Chondrocyte (in vitro differentiated cells): Measurements from ENCODE around the gene RBM33. TPM values are rescaled to one million over a fixed set of nuclear protein-coding genes. Genes with fewer than 3 reads are reported as not detected.
A peak's percentile ranks its signal among the peaks of the same experiment; 100 is the strongest.

Source experiments
- DNase-seq: peaks from one replicate; pipeline ENCODE4 v3.0.0; 2021; ENCODE audit warnings: mixed read lengths, low spot score
- H3K27ac Mint-ChIP-seq: one replicate; pipeline ENCODE4 v1.8.0; 2021; ENCODE audit warnings: mild to moderate bottlenecking, moderate library complexity, mixed read lengths; ENCODE audit not compliant: unreplicated experiment
- H3K27me3 Mint-ChIP-seq: 2 replicates; pipeline ENCODE4 v1.8.0; 2021; ENCODE audit warnings: low read depth, mixed read lengths
- H3K36me3 Mint-ChIP-seq: 2 replicates; pipeline ENCODE4 v1.8.0; 2021; ENCODE audit warnings: low read depth, mixed read lengths
- H3K4me1 Mint-ChIP-seq: 2 replicates; pipeline ENCODE4 v1.8.0; 2021; ENCODE audit warnings: low read depth, mild to moderate bottlenecking, mixed read lengths
- H3K4me3 Mint-ChIP-seq: one replicate; pipeline ENCODE4 v1.8.0; 2021; ENCODE audit warnings: mild to moderate bottlenecking, moderate library complexity, mixed read lengths; ENCODE audit not compliant: unreplicated experiment
- H3K9me3 Mint-ChIP-seq: 2 replicates; pipeline ENCODE4 v1.8.0; 2021; ENCODE audit warnings: low read depth, mixed read lengths
- CTCF ChIP-seq: fragments of 200-600 bp; sonication (generic); IDR thresholded peaks from 2 replicates; pipeline ENCODE4 v1.5.0; 2021; ENCODE audit warnings: antibody characterized with exemption, mild to moderate bottlenecking, moderate library complexity
- total RNA-seq: library from RNA; stranded (reverse); gene quantifications from 3 replicates; pipeline ENCODE4 v1.2.1, GENCODE V29; 2021

RBM33 gene
- total RNA-seq, 1 donor from 2014 or later = 43.8 TPM

GRCh38 chr7:155692317-155692716 lies 47.9 kb downstream of the RBM33 start:
- no peak for TF ChIP-seq CTCF
- no peak for DNase-seq
- Mint-ChIP-seq H3K4me1 (peaks cover 15% of the 10 kb centered on the region), H3K27ac (no peak overlapping the region), H3K36me3 (peaks cover 11% of the 10 kb centered on the region), H3K9me3 (peaks cover 3% of the 10 kb centered on the region), H3K4me3 (no peak overlapping the region), H3K27me3 (no peaks in the 10 kb centered on the region)

- no peak overlapping the region for H3K27ac Mint-ChIP-seq
- H3K4me3 Mint-ChIP-seq = no peak overlapping the region
These were observed 49.4 kb downstream of the RBM33 start for GRCh38 chr7:155693826-155694225.

GRCh38 chr7:155694851-155695250 lies 50.4 kb downstream of the RBM33 start:
- no peak for TF ChIP-seq CTCF
- Mint-ChIP-seq H3K9me3 (peaks cover 3% of the 10 kb centered on the region), H3K27me3 (no peaks in the 10 kb centered on the region), H3K4me3 (no peak overlapping the region), H3K4me1 (peaks cover 19% of the 10 kb centered on the region), H3K27ac (peak overlapping the region; percentile 62), H3K36me3 (peaks cover 6% of the 10 kb centered on the region)
- DNase-seq = no peak

More at GRCh38 chr7:155693826-155694225, 49.4 kb downstream of the RBM33 start:
- TF ChIP-seq CTCF = no peak
- no peaks in the 10 kb centered on the region for H3K27me3 Mint-ChIP-seq
- peaks cover 3% of the 10 kb centered on the region for H3K9me3 Mint-ChIP-seq
- no peak for DNase-seq
- H3K36me3 Mint-ChIP-seq = peaks cover 7% of the 10 kb centered on the region
- peaks cover 19% of the 10 kb centered on the region for H3K4me1 Mint-ChIP-seq

GRCh38 chr7:155696747-155697146 lies 52.3 kb downstream of the RBM33 start:
- Mint-ChIP-seq H3K9me3 (no peaks in the 10 kb centered on the region), H3K27me3 (no peaks in the 10 kb centered on the region), H3K4me1 (peaks cover 19% of the 10 kb centered on the region), H3K4me3 (no peak overlapping the region), H3K36me3 (peaks cover 4% of the 10 kb centered on the region), H3K27ac (no peak overlapping the region)
- no peak for TF ChIP-seq CTCF
- DNase-seq = no peak

- Mint-ChIP-seq H3K27me3 (no peaks in the 10 kb centered on the region), H3K9me3 (no peaks in the 10 kb centered on the region), H3K27ac (no peak overlapping the region), H3K4me1 (peaks cover 19% of the 10 kb centered on the region), H3K36me3 (peaks cover 13% of the 10 kb centered on the region), H3K4me3 (no peak overlapping the region)
- DNase-seq = no peak
- no peak for TF ChIP-seq CTCF
These were observed 54.2 kb downstream of the RBM33 start for GRCh38 chr7:155698633-155699032.
